Endothelial cell of umbilical vein (primary cell): ENCODE results near the gene CHID1. TPM values are rescaled to one million over a fixed set of nuclear protein-coding genes. Genes with fewer than 3 reads are reported as not detected.

Source experiments
- BruUV-seq: library from RNA; stranded (reverse); fragments of 400-500 nt; replicated peaks from 2 replicates; lab custom pipeline; 2021; lab: Mats Ljungman, UMichigan
- CTCF ChIA-PET: fragments of 300-600, 350-600 bp; sonication (Branson Sonifier 250); formaldehyde crosslinking; loops from one replicate; lab custom pipeline; 2021; ENCODE audit warnings: antibody characterized with exemption, inconsistent platforms; lab: Charles Lee
- POLR2A ChIA-PET: fragments of 300-600, 350-600 bp; sonication (Branson Sonifier 250); formaldehyde crosslinking; loops from one replicate; lab custom pipeline; 2021; ENCODE audit warnings: antibody characterized with exemption, inconsistent platforms; lab: Charles Lee
- DNase-seq: peaks from one replicate; pipeline ENCODE4 v3.0.0-alpha.2; 2011; ENCODE audit warnings: low read depth, low spot score
- FAIRE-seq: peaks from 2 replicates; lab custom pipeline; 2011; peaks lifted over from hg19 to GRCh38; lab: Jason Lieb, UNC
- H2AFZ ChIP-seq: 2 replicates; pipeline ENCODE4 v1.6.0; 2012; ENCODE audit warnings: low read depth, low read length, control low read depth, inconsistent platforms
- H3K27ac ChIP-seq: 2 replicates; pipeline ENCODE4 v1.5.1; 2011; ENCODE audit warnings: low read depth, mild to moderate bottlenecking, control low read depth, low read length, moderate library complexity; ENCODE audit not compliant: insufficient read depth
- H3K27me3 ChIP-seq, 2 experiments: 2 replicates each; pipeline versions ENCODE4 v1.6.0 to v1.6.1; 2011; ENCODE audit warnings: low read length in 2 of 2, mixed read lengths in 1 of 2; ENCODE audit not compliant: control insufficient read depth in 2 of 2, insufficient read depth in 2 of 2
- H3K36me3 ChIP-seq, 2 experiments: 2 replicates in 1 of 2; 3 replicates in 1 of 2; pipeline ENCODE4 v1.5.1; 2011; ENCODE audit warnings: low read length in 2 of 2, mild to moderate bottlenecking in 1 of 2, moderate library complexity in 1 of 2; ENCODE audit not compliant: control insufficient read depth in 2 of 2, insufficient read depth in 2 of 2; ENCODE audit errors: extremely low read depth in 1 of 2
- H3K4me1 ChIP-seq: 3 replicates; pipeline ENCODE4 v1.5.1; 2011; ENCODE audit warnings: mild to moderate bottlenecking, low read length; ENCODE audit not compliant: control insufficient read depth, insufficient read depth; ENCODE audit errors: extremely low read depth
- H3K4me2 ChIP-seq: 2 replicates; pipeline ENCODE4 v1.6.1; 2011; ENCODE audit warnings: low read length, control low read depth, mixed read lengths; ENCODE audit not compliant: insufficient read depth
- H3K4me3 ChIP-seq, 3 experiments: fragments of 200-600 bp in 1 of 3; sonication (generic), shearing (Covaris generic) in 1 of 3; replicated peaks in 1 of 3; 2 replicates each; pipeline ENCODE4 v1.5.1; 2011 to 2016; ENCODE audit warnings: control low read depth in 3 of 3, low read length in 3 of 3, mild to moderate bottlenecking in 2 of 3, inconsistent platforms in 1 of 3, low read depth in 1 of 3, moderate library complexity in 1 of 3; ENCODE audit not compliant: insufficient read depth in 1 of 3
- H3K79me2 ChIP-seq: 2 replicates; pipeline ENCODE4 v1.6.0; 2012; ENCODE audit warnings: low read length, inconsistent platforms; ENCODE audit not compliant: control insufficient read depth, insufficient read depth
- H3K9ac ChIP-seq: replicated peaks from 2 replicates; pipeline ENCODE3; 2011; ENCODE audit warnings: low read length, control low read depth; ENCODE audit not compliant: insufficient read depth; ENCODE audit errors: extremely low read depth
- H3K9me1 ChIP-seq: replicated peaks from 3 replicates; pipeline ENCODE4 v1.6.0; 2011; ENCODE audit warnings: mild to moderate bottlenecking, low read length; ENCODE audit not compliant: control insufficient read depth, insufficient read depth; ENCODE audit errors: extremely low read depth
- H3K9me3 ChIP-seq: replicated peaks from 2 replicates; pipeline ENCODE4 v1.5.1; 2012; ENCODE audit warnings: low read length, inconsistent platforms; ENCODE audit not compliant: control insufficient read depth, insufficient read depth
- H4K20me1 ChIP-seq: replicated peaks from 2 replicates; pipeline ENCODE3; 2011; ENCODE audit warnings: mild to moderate bottlenecking, low read length; ENCODE audit not compliant: control insufficient read depth, insufficient read depth; ENCODE audit errors: extremely low read depth
- EZH2 ChIP-seq: IDR thresholded peaks from 2 replicates; pipeline ENCODE4 v1.6.1; 2012; ENCODE audit warnings: borderline replicate concordance, low read depth, mild to moderate bottlenecking, moderate library complexity, low read length, inconsistent platforms; ENCODE audit not compliant: severe bottlenecking
- FOS ChIP-seq: IDR thresholded peaks from 2 replicates; pipeline ENCODE4 v1.6.1; 2011; ENCODE audit warnings: mild to moderate bottlenecking, low read length, moderate library complexity, borderline replicate concordance; ENCODE audit not compliant: insufficient read depth
- GATA2 ChIP-seq: IDR thresholded peaks from 2 replicates; pipeline ENCODE4 v1.7.0; 2011; ENCODE audit warnings: low read depth, mild to moderate bottlenecking, moderate library complexity, mixed read lengths, low read length; ENCODE audit not compliant: insufficient read length, insufficient read depth
- JUN ChIP-seq: IDR thresholded peaks from 2 replicates; pipeline ENCODE4 v1.6.1; 2011; ENCODE audit warnings: borderline replicate concordance, low read depth; ENCODE audit not compliant: insufficient read length, insufficient read depth
- MAX ChIP-seq: IDR thresholded peaks from 2 replicates; pipeline ENCODE4 v1.6.1; 2011; ENCODE audit not compliant: insufficient read depth, insufficient read length
- POLR2A ChIP-seq: IDR thresholded peaks from 2 replicates; pipeline ENCODE4 v1.6.1; 2012; ENCODE audit warnings: low read depth, mild to moderate bottlenecking, control low read depth, low read length
- POLR2AphosphoS5 ChIP-seq: IDR thresholded peaks from 2 replicates; pipeline ENCODE4 v1.6.1; 2012; ENCODE audit warnings: low read depth, mild to moderate bottlenecking, control low read depth, low read length, moderate library complexity; ENCODE audit not compliant: insufficient read depth
- dilution Hi-C: fragments of 300-500 bp; cut with MboI; formaldehyde crosslinking; loops from one replicate; pipeline ENCODE4 v1.15.0; 2019; ENCODE audit warnings: low sequenced_read_pairs; ENCODE audit not compliant: extremely low pct_ligation_motif_present
- intact Hi-C: fragments of 100-400 bp; cut with micrococcal nuclease; formaldehyde crosslinking; loops from one replicate; pipeline ENCODE4 v1.10.0; 2022
- polyA plus RNA-seq, 4 experiments: library from polyadenylated mRNA; depleted of rRNA in 3 of 4; stranded (reverse) in 3 of 4; unstranded in 1 of 4; fragments of >200 nt; gene quantifications; 2 replicates each; pipeline versions ENCODE4 v1.2.1 to v1.2.3, GENCODE V29; 2011 to 2012; ENCODE audit warnings: missing spikeins in 1 of 4
- total RNA-seq: library from RNA; stranded (reverse); gene quantifications from 2 replicates; pipeline ENCODE4 v1.2.3, GENCODE V29; 2021
- TF ChIP-seq, protein P1 (sequence below), 2 donors: IDR thresholded peaks; 1 replicate in 1 of 2; 2 replicates in 1 of 2; pipeline ENCODE4 v1.5.1; 2011; ENCODE audit warnings: low read length in 2 of 2, mild to moderate bottlenecking in 2 of 2, moderate library complexity in 2 of 2, control low read depth in 1 of 2, inconsistent platforms in 1 of 2, low read depth in 1 of 2; ENCODE audit not compliant: insufficient read depth in 1 of 2; ENCODE audit errors: extremely low read depth in 1 of 2

CHID1 gene
- total and polyA plus RNA-seq, 2 donors (not counting 3 experiments of a cell fraction or from before 2014, with no cell fraction given), result 89.8 to 107 TPM

DNA sequence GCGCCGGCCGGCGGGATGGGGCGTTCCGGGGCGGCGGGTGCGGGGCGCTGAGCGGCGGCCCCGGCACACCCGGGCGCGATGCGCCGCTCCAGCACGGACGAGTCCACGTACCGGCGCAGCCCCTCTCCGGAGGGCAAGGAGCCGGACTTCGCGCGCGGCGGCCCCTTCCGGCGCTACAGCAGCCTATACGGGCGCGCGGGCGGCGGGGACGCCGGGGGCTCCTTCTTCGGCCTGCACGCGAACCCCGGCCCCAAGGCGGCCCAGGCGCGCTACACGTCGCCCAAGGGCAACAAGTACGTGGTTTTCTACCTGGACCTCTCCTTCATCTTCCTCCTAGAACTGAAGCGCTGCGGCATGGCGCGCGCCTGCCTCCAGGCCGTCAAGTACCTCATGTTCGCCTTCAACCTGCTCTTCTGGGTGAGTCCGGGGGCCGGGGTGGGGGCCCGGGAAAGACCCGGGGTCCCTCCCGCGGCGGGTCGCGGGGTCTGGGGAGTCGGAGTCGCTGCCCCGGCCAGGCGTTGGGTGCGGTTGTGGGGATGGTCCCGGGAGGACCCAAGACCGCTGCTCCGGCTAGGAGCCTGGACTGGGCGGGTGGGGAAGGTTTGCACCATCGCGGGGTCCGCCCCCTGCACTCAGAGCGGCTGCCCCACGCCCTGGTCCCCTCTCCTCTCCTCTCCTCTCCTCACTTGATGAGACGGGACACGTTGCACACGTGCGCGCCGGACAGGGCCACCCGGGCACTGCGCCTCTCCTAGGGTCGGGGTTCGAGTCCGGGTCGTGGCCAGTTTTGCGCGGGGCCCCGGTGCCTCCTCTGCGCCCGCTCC, 60.4 kb downstream of the CHID1 start:
- Histone ChIP-seq H3K4me3 (peak overlapping the region in 1 of 3 experiments; percentile 47), H2AFZ (no peak overlapping the region)
- POLR2A ChIA-PET, result no interaction called here

More for the DNA sequence above, 60.4 kb downstream of the CHID1 start:
- H3K9ac ChIP-seq, result no peak overlapping the region
- BruUV-seq, result no TSS peak
- FAIRE-seq, result no peak
- H3K36me3 ChIP-seq, result no peaks in the 10 kb centered on the region
- no peaks in the 10 kb centered on the region for H3K9me1 ChIP-seq
- no peak for DNase-seq
- H3K9me3 ChIP-seq, result no peaks in the 10 kb centered on the region
- dilution Hi-C loops, result no loop called here
- peaks cover 20% of the 10 kb centered on the region for H3K4me1 ChIP-seq
- intact Hi-C loops, result loop anchor here (1.0 to 5.0 kb wide), 2 partner anchors 48 to 127 kb away; no protein-coding TSS in a partner anchor
- H3K27ac ChIP-seq, result no peak overlapping the region
- CTCF ChIA-PET, result interaction anchor here (1.6 to 3.3 kb wide), 4 partner anchors 74 to 201 kb away, joined by 4 to 46 read pairs (median 8); no protein-coding TSS in a partner anchor
- H4K20me1 ChIP-seq, result no peaks in the 10 kb centered on the region
- H3K27me3 ChIP-seq, result no peaks in the 10 kb centered on the region
- H3K4me2 ChIP-seq, result peak overlapping the region; percentile 42
- TF ChIP-seq JUN, result no peak
- TF ChIP-seq MAX, result no peak
- no peak for TF ChIP-seq POLR2A
- no peak for TF ChIP-seq EZH2
- no peak for TF ChIP-seq POLR2AphosphoS5
- TF ChIP-seq FOS, result no peak
- TF ChIP-seq, protein P1, sequence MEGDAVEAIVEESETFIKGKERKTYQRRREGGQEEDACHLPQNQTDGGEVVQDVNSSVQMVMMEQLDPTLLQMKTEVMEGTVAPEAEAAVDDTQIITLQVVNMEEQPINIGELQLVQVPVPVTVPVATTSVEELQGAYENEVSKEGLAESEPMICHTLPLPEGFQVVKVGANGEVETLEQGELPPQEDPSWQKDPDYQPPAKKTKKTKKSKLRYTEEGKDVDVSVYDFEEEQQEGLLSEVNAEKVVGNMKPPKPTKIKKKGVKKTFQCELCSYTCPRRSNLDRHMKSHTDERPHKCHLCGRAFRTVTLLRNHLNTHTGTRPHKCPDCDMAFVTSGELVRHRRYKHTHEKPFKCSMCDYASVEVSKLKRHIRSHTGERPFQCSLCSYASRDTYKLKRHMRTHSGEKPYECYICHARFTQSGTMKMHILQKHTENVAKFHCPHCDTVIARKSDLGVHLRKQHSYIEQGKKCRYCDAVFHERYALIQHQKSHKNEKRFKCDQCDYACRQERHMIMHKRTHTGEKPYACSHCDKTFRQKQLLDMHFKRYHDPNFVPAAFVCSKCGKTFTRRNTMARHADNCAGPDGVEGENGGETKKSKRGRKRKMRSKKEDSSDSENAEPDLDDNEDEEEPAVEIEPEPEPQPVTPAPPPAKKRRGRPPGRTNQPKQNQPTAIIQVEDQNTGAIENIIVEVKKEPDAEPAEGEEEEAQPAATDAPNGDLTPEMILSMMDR (IDR thresholded peaks at IDR 0.05; ENCODE audit: extremely low read depth in 1 of 2, insufficient read depth in 1 of 2, low read depth in 1 of 2, low read length in 2 of 2), result no peak
- no peak for TF ChIP-seq GATA2
- peaks cover 8% of the 10 kb centered on the region for H3K79me2 ChIP-seq
